Nucleus accumbens (tissue), 56 donors: ENCODE measurements around the gene ONECUT3.
"Not testable (repeated sequence)": the region's sequence is repeated elsewhere in the genome, so short reads cannot be mapped to it uniquely, and the experiment has no call there.

ENCODE experiments used
- DNase-seq, 56 donors: peaks; one replicate each; lab custom pipeline; 2025; lab: John Stamatoyannopoulos, UW

ONECUT3 gene

DNA sequence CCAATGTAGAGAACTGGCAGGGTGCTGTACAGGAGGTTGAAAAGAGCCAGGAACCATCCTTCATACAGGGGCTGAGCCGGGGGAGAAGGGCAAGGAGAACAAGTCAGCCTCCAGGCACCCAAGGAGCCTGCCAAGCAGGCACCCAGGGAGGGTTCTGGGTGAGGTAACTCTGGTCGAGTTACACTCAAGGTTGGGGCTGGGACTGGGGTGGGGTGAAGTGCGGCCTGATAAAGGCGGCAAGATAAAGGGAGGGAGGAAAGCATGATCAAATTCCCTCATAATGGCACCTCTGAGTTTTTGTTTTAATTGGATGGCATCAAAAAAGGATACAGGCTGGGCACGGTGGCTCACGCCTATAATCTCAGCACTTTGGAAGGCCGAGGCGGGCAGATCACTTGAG is 33.8 kb downstream of the ONECUT3 start:
- DNase-seq: no peak

GRCh38 chr19:1789261-1790041 is 36.1 kb downstream of the ONECUT3 start:
- peak in 1 of 56 donors; percentile 12 for DNase-seq

GRCh38 chr19:1790054-1790792 is 36.9 kb downstream of the ONECUT3 start:
- DNase-seq: no peak

DNA sequence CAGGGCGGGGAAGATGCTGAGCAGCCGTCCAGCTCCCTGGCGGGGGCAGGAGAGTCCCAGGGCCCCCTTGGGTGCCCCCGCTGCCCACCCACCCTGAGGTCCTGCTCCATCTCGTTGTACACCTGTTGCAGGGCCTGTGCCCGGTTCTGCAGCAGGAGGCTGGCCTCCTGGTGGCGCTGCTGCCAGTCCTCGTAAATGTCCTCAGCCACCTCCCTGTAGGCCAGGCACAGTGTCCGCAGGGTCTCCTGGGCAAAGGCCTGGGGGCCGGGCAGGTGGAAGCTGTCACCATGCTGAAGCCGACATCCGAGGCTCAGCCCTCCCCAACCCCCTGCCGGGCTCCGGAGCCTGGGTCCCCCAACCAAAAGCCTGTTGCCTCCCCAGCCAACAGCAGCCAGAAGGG is 38.6 kb downstream of the ONECUT3 start:
- DNase-seq: no peak

- no peak for DNase-seq
These were observed 41.3 kb downstream of the ONECUT3 start for GRCh38 chr19:1794424-1795172.

- DNase-seq: no peak
These were observed 43.3 kb downstream of the ONECUT3 start for GRCh38 chr19:1796395-1797142.

GRCh38 chr19:1797313-1797712 is 44.0 kb downstream of the ONECUT3 start:
- DNase-seq: not testable (repeated sequence)

DNA sequence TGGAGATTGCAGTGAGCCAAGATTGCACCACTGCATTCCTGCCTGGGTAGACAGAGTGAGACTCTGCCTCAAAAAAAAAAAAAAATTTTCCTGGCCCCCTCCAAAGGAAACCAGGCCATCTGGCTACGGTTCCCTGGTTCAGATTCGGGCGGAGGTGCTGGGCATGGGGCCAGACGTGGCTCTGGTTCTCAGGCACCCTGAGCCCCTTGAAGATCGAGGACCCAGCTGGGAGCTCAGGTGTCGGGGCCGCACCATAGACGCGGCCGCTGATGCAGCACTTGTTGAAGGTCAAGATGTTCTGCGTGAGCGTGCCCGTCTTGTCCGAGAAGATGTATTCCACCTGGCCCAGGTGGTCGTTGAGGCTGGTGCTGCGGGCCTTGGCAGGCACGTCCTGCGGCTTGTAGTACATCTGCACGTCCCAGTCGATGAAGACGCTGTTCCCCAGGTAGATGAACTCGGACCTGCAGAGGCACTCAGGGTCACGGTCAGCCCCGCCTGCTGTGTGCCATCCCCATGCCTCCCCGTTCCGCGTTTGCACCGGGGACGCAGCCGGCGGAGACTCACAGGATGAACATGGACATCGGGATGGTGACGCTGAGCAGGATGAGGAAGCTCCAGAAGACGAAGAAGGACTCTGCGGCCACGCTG is 46.5 kb downstream of the ONECUT3 start:
- DNase-seq: no peak

DNA sequence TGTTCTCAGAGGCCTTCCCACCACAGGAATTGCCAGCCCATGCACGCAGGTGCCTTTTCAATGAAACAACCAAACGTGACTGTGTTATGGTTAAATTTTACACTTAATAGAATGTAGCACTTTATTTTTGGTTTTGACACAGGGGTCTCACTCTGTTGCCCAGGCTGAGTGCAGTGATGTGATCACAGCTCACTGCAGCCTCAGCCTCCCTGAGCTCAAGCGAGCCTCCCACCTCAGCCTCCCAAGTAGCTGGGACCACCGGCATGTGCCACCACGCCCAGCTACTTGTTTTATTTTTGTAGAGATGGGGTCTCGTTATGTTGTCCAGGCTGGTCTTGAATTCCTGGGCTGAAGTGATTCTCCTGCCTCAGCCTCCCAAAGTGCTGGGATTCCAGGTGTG is 51.6 kb downstream of the ONECUT3 start:
- DNase-seq: no peak

DNA sequence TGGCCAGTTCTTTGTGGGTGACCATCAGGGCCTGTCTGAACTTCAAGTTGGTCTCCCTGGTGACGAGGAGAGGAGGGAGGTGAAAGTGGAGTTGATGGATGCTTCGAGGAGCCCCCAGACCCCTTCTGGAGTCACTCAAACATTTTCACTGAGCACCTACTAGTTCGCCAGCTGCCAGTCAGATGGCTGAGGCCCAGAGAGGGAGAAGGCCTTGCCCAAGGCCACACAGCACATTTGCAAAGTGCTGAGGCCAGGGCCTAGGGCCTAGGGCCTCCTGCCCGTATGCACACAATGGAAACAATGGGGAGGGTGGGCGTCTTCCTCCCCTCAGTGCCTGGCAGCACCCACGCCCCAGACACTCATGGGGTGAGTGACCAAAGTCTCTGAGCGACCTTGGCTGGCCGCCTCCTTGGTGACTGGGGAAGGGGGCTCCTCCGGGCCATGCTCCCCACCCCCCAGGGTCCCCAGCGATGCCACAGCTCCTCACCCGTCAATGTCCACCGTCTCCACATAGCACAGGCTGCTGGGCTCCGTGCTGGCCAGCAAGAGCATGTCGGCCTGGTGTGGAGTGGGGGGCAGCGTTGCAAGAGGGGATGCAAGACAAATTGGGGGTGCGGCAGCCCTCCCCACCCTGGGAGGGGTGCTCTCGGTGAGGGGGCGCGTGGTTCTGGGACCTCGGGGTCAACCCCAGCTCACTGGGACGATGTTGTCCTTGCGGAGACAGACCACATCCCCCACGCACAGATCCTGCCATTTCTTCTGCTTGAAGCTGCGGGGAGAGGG is 52.3 kb downstream of the ONECUT3 start:
- no peak for DNase-seq

GRCh38 chr19:1806184-1807029 is 53.1 kb downstream of the ONECUT3 start:
- no peak for DNase-seq

- DNase-seq: no peak
These were observed 53.9 kb downstream of the ONECUT3 start for GRCh38 chr19:1807030-1807694.

- no peak for DNase-seq
These were observed 54.5 kb downstream of the ONECUT3 start for GRCh38 chr19:1807695-1808394.

DNA sequence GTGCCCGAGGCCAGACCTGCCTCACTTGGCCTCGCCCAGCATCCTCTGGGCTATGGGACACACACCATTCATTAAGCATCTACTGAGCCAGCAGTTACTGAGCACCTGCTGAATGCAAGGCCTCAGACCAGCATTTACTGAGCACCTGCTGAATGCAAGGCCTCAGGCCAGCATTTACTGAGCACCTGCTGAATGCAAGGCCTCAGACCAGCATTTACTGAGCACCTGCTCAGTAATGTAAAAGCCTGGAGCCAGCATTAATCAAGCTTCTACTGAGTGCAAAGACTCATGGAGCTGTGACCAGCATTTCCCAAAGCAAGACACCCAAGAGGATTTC is 55.1 kb downstream of the ONECUT3 start:
- DNase-seq: no peak

- no peak for DNase-seq
These were observed 56.4 kb downstream of the ONECUT3 start for GRCh38 chr19:1809678-1810077.

- no peak for DNase-seq
These were observed 57.3 kb downstream of the ONECUT3 start for GRCh38 chr19:1810439-1811160.
